GM18873 (cell line): ENCODE data around the gene CPED1.
"Not testable (repeated sequence)": the region's sequence is repeated elsewhere in the genome, so short reads cannot be mapped to it uniquely, and the experiment has no call there.

Source experiments
- ATAC-seq: cut with Tn5 transposase; IDR thresholded peaks from one replicate; pipeline ENCODE4 v1.9.1; 2021; ENCODE audit warnings: mild to moderate bottlenecking, moderate library complexity, moderate number of reproducible peaks; ENCODE audit not compliant: unreplicated experiment, low FRiP score

The CPED1 gene

GRCh38 chr7:120994512-120995410 is 6.2 kb downstream of the CPED1 start:
- no peak for ATAC-seq

- no peak for ATAC-seq
Observed at GRCh38 chr7:120995654-120996053, 7.1 kb downstream of the CPED1 start.

GRCh38 chr7:120996333-120996987 is 7.9 kb downstream of the CPED1 start:
- no peak for ATAC-seq

GRCh38 chr7:120996988-120997345 is 8.5 kb downstream of the CPED1 start:
- ATAC-seq = no peak

GRCh38 chr7:120997882-120998474 is 9.5 kb downstream of the CPED1 start:
- ATAC-seq = no peak

- no peak for ATAC-seq
Observed at GRCh38 chr7:120998520-120998919, 10.0 kb downstream of the CPED1 start.

GRCh38 chr7:120998996-120999565 is 10.6 kb downstream of the CPED1 start:
- ATAC-seq = no peak

- ATAC-seq = no peak
Observed at GRCh38 chr7:121000081-121000983, 11.8 kb downstream of the CPED1 start.

GRCh38 chr7:121001234-121001906 is 12.9 kb downstream of the CPED1 start:
- no peak for ATAC-seq

GRCh38 chr7:121002048-121002756 is 13.7 kb downstream of the CPED1 start:
- ATAC-seq = no peak

GRCh38 chr7:121002757-121003200 is 14.3 kb downstream of the CPED1 start:
- no peak for ATAC-seq

- no peak for ATAC-seq
Observed at GRCh38 chr7:121003986-121004685, 15.6 kb downstream of the CPED1 start.

- not testable (repeated sequence) for ATAC-seq
Observed at GRCh38 chr7:121005058-121005457, 16.5 kb downstream of the CPED1 start.

- ATAC-seq = no peak
Observed at GRCh38 chr7:121005996-121006584, 17.6 kb downstream of the CPED1 start.

- ATAC-seq = no peak
Observed at GRCh38 chr7:121006711-121007315, 18.3 kb downstream of the CPED1 start.

- no peak for ATAC-seq
Observed at GRCh38 chr7:121008816-121009215, 20.3 kb downstream of the CPED1 start.

- no peak for ATAC-seq
Observed at GRCh38 chr7:121011401-121011800, 22.9 kb downstream of the CPED1 start.
